Activated CD4-positive, alpha-beta T cell treated with anti-CD3 and anti-CD28 coated beads, Interleukin-2, amount 50 U/mL, for 24 hours (primary cell): ENCODE data around the gene EVC2.

Experiments used
- DNase-seq, 2 donors: peaks; one replicate each; pipeline ENCODE4 v3.0.0-alpha.2; 2020; ENCODE audit warnings: low read depth in 1 of 2, low spot score in 1 of 2

Gene EVC2

GRCh38 chr4:5712517-5712916 lies 4.2 kb upstream of the EVC2 start:
- DNase-seq, result no peak

DNA sequence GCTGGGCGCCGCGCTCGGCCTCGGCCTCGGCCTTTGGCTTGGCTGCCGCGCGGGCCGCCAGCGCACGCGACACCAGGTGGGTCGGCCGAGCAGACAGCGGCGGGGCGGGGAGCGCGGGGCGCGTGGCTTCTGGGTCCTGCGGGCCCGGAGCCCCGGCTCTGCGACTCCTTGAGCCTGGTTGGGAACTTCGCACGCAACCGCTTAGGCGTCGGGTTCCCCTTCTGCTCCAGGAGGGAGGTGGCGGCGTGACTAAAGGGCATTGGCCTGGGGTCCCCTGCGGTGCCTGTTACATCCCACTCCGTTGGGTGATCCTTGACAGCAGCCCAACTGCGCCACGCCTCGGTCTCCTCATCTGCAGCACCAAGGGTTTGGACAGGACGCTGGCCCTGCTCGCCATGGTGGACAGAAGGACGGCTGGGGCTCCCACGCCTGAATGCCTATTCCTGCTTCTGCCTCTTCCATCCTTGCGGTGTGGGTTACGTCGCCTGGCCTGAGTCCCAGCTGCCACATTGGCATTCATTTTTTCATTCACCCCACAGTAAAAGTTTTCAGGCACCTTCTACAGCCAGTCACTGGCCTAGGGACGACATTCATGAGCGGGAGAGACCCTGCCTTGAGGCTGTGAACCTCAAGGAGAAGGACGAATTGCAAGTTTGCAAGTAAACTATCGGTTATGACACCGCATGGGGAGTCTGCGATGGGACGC lies 3.3 kb upstream of the EVC2 start:
- DNase-seq, result no peak

GRCh38 chr4:5710961-5711478 lies 2.7 kb upstream of the EVC2 start, which contains the start of gene EVC:
EVC (plus strand) TSS chr4:5711201; CDS start chr4:5711381, 180 bp downstream.
- no peak for DNase-seq

GRCh38 chr4:5710065-5710960 lies 2.0 kb upstream of the EVC2 start:
- no peak for DNase-seq

GRCh38 chr4:5709207-5709575 lies 832 bp upstream of the EVC2 start:
- DNase-seq, result no peak

GRCh38 chr4:5707778-5708448 lies 446 bp downstream of the EVC2 start:
- no peak for DNase-seq

GRCh38 chr4:5707366-5707765 lies 993 bp downstream of the EVC2 start:
- DNase-seq, result no peak

DNA sequence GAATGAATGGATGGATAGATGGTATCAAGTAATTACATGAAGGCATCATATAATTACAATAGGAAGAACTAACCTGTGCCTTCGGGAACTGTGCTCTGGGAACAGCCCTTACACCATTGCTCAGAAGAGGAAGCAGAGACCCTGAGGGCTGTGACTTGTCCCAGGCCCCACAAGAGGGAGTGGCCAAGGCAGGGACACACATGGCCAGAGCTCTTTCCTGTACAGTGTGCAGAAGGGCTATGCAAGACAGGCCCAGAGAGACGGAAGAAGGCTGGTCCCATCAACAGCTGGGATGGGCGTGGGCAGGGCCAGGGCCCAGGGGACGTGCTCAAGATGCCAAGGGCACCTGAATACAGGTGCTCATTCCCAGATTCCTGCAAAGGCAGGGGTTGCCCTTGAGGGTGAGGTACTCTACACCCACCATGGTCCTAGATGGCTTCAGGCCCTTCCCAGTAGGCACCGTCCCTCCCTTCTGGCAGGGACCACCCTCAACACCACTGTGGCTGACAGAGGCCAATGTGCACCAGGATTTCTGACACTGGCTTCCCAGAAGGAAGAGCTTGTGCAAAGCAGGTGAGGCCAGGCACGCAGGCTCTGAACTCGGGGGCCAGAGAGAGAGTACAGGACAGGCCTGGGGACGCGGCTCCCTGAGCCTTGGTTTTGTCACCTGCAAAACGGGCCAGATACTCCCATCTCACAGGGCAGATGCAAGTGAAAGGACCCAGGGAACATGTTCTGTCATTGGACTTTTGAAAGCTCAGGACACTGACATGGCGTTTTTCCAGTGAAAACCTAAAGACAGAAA lies 1.7 kb downstream of the EVC2 start:
- DNase-seq, result no peak

DNA sequence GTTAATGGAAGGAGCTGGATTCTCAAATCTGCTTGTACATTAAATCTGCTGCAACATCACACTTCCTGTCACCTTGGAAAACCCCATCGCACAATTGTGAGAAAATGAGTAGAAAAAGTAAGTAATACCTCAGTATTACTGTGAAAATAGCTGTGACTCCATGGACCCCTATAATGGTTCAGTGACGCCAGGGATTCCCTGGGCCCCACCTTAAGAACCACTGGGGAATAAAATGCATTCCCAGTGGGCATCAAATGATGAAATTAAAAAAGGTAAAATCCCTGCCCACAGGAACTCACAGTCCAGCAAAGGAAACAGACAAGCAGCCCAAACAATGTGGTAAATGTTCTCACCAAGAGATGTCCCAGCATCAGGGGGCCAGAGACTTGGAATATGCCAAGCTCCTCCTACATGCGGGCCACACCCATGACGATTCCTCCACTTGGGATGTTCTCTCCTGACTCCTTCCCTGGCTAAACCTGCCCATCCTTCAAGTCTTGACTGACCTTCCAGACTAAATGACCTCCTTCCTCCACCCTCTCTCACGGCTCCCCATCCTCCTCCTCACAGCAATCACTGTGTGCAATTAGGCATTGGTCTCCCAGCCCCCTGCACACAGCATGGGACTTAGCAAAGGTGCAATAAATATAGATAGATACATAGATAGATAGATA lies 2.6 kb downstream of the EVC2 start:
- DNase-seq, result no peak

DNA sequence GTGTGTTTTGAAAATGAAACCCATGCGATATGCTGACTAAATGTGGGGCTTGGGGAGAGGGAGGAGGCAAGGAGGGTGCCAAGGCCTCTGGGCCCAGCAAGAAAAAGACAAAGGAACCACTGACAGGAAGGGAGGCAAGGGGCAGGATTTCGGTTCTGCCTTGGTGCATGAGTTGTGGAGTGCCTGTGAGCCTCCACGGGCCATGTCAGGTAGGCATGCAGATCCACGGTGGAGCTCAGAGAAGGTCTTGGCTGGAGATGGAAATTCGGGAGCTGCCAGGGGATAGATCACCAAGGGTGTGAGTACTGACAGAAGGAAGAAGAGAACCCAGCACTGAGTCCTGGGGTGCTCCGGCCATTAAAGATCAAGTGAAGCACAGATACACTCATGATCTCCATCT lies 4.1 kb downstream of the EVC2 start:
- no peak for DNase-seq

- DNase-seq, result no peak
These were observed 4.5 kb downstream of the EVC2 start for GRCh38 chr4:5703831-5704230.

- DNase-seq, result no peak
These were observed 6.4 kb downstream of the EVC2 start for GRCh38 chr4:5701971-5702370.

- DNase-seq, result no peak
These were observed 7.9 kb downstream of the EVC2 start for GRCh38 chr4:5700459-5700858.

GRCh38 chr4:5696341-5696740 lies 12.0 kb downstream of the EVC2 start:
- DNase-seq, result no peak

- DNase-seq, result no peak
These were observed 14.5 kb downstream of the EVC2 start for GRCh38 chr4:5693871-5694270.

DNA sequence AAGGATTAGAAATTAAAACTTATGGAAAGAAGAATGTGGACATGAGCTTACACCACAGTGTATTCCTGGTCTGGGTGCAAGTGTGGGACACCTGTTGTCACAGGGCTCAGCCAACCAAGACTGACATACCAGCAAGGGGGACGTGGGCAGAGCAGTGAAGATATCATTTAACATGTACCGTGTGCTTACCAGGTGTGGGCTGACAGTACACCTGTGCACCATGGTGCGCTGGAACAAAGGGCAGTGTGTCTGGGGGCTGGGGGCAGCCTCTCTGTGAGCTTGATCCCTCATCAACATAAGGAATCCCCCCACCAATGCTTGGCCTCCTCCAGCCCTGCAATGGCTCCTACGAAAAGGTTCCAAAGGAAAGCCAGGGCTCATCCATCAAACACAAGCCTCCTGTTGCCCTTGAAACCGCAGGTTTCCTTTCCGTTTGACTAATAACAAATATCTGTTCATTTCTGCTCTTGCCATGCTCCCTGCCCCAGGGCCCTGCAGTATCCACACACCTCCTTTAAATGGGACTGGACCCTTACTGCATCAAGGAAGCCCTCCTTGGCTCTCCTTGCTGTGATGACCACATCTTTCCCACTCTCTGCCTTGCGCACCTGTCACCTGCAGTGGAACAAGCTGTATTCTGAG lies 16.7 kb downstream of the EVC2 start:
- no peak for DNase-seq

- no peak for DNase-seq
These were observed 19.3 kb downstream of the EVC2 start for GRCh38 chr4:5689065-5689464.

GRCh38 chr4:5686338-5686737 lies 22.0 kb downstream of the EVC2 start:
- no peak for DNase-seq

- no peak for DNase-seq
These were observed 23.1 kb downstream of the EVC2 start for GRCh38 chr4:5685296-5685695.

DNA sequence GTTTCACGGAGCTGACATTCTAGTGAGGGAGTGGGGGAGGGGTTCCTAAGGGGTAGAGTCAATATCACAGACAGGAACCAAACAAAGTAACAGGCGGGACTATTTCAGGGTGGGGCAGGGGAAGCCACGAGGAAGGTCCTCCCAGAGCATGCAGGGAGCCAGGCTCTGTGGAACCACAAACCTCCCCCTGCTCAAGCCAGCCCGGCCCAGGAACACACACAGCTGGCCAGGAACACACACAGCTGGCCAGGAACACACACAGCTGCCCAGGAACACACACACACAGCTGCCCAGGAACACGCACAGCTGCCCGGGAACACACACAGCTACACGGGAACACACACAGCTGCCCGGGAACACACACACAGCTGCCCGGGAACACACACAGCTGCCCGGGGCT lies 24.8 kb downstream of the EVC2 start:
- DNase-seq, result no peak
